GM19238 (cell line): Measurements from ENCODE around the gene SENP1.

Experiments used
- DNase-seq: peaks from one replicate; pipeline ENCODE4 v3.0.0; 2011; ENCODE audit warnings: low spot score; ENCODE audit not compliant: insufficient read length

The SENP1 gene

GRCh38 chr12:48036818-48037217 lies 69.1 kb downstream of the SENP1 start:
- no peak for DNase-seq

- DNase-seq: no peak
Measured at GRCh38 chr12:48034835-48035805, 70.8 kb downstream of the SENP1 start.

- DNase-seq: no peak
Measured at GRCh38 chr12:48033451-48033850, 72.4 kb downstream of the SENP1 start.

- DNase-seq: no peak
Measured at GRCh38 chr12:48032597-48032996, 73.3 kb downstream of the SENP1 start.

- no peak for DNase-seq
Measured at GRCh38 chr12:48031135-48031960, 74.5 kb downstream of the SENP1 start.

- no peak for DNase-seq
Measured at GRCh38 chr12:48030173-48030650, 75.7 kb downstream of the SENP1 start.

- no peak for DNase-seq
Measured at GRCh38 chr12:48029491-48030172, 76.2 kb downstream of the SENP1 start.

GRCh38 chr12:48028541-48029431 lies 77.1 kb downstream of the SENP1 start:
- no peak for DNase-seq

GRCh38 chr12:48027183-48028002 lies 78.5 kb downstream of the SENP1 start:
- DNase-seq: no peak

GRCh38 chr12:48026060-48026827 lies 79.6 kb downstream of the SENP1 start:
- no peak for DNase-seq

- DNase-seq: no peak
Measured at GRCh38 chr12:48025281-48025680, 80.6 kb downstream of the SENP1 start.

- no peak for DNase-seq
Measured at GRCh38 chr12:48024735-48025134, 81.1 kb downstream of the SENP1 start.

- DNase-seq: no peak
Measured at GRCh38 chr12:48023386-48023785, 82.5 kb downstream of the SENP1 start.

- no peak for DNase-seq
Measured at GRCh38 chr12:48022676-48023385, 83.0 kb downstream of the SENP1 start.

GRCh38 chr12:48022180-48022521 lies 83.7 kb downstream of the SENP1 start:
- DNase-seq: no peak

GRCh38 chr12:48021485-48022179 lies 84.2 kb downstream of the SENP1 start:
- DNase-seq: no peak

- DNase-seq: no peak
Measured at GRCh38 chr12:48019639-48020265, 86.1 kb downstream of the SENP1 start.
